Fibroblast of villous mesenchyme (primary cell): ENCODE data around the gene JAG1. TPM values are rescaled to one million over a fixed set of nuclear protein-coding genes. Genes with fewer than 3 reads are reported as not detected.
A peak's percentile ranks its signal among the peaks of the same experiment; 100 is the strongest.

Experiments
- DNase-seq: peaks from one replicate; pipeline ENCODE4 v3.0.0-alpha.2; 2010; ENCODE audit warnings: low read depth
- H3K4me3 ChIP-seq: 2 replicates; pipeline ENCODE4 v1.5.1; 2011; ENCODE audit warnings: low read depth, mild to moderate bottlenecking, low read length
- total RNA-seq: library from RNA; depleted of rRNA; stranded (reverse); fragments of >200 nt; gene quantifications from 2 replicates; pipeline ENCODE4 v1.2.3, GENCODE V29; 2012
- TF ChIP-seq, protein P1 (sequence below): IDR thresholded peaks from 2 replicates; pipeline ENCODE4 v1.5.1; 2012; ENCODE audit warnings: low read depth, mild to moderate bottlenecking, low read length; ENCODE audit not compliant: insufficient read depth

JAG1 gene
- total RNA-seq, 1 donor: 12.1 TPM

DNA sequence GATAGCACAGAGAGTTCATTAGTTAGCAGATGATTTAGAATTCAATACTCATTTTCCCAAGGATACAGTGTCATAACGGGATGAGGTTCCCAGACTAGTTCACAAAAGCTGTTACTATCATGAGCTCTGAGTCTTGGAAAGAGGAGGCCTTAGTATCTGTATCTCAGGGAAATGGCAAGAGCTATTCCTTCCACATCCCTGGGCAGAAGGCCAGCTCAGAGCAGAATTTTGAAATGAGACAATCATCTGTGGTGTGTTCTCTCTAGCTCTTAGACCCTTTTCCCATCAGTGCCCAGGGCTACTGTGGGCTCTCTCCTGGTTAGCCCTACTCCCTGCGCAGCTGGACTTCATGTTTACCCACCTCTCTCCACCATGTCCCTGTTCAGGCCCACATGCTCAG, 64.5 kb downstream of the JAG1 start:
- peak; percentile 72 for DNase-seq
- TF ChIP-seq, protein P1, sequence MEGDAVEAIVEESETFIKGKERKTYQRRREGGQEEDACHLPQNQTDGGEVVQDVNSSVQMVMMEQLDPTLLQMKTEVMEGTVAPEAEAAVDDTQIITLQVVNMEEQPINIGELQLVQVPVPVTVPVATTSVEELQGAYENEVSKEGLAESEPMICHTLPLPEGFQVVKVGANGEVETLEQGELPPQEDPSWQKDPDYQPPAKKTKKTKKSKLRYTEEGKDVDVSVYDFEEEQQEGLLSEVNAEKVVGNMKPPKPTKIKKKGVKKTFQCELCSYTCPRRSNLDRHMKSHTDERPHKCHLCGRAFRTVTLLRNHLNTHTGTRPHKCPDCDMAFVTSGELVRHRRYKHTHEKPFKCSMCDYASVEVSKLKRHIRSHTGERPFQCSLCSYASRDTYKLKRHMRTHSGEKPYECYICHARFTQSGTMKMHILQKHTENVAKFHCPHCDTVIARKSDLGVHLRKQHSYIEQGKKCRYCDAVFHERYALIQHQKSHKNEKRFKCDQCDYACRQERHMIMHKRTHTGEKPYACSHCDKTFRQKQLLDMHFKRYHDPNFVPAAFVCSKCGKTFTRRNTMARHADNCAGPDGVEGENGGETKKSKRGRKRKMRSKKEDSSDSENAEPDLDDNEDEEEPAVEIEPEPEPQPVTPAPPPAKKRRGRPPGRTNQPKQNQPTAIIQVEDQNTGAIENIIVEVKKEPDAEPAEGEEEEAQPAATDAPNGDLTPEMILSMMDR: no peak
- H3K4me3 ChIP-seq: no peak overlapping the region

DNA sequence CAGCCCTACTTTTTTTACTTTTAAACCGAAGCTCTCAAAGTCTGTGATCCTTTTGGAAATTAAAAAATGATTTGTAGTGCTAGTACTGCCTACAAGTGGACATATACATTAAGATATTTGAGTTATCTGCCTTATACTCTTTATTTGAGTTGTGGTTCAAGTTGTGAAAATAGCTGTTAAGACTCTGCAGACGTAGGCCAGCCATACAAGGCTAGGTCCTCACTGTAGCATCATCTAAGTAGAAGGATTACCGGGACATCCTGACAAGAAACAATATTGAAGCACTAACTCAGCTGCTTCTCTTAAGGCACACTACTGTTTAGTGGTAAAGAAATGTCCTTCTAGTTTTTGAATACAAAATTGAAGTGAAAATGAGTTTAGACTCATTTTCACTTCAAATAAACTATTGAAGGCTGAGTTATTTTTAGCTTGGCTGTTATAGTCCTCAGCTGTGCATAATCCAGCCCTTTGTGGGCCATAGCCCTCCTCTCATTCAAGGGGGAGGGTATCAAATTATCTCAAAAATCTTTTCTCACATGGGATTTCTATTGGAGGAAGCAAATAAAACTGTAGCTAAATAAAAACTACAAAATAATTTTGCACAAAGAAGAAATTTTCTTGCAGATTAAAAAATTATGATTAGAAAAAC, 68.1 kb downstream of the JAG1 start:
- TF ChIP-seq, protein P1: no peak
- H3K4me3 ChIP-seq: no peak overlapping the region
- DNase-seq: no peak

- TF ChIP-seq, protein P1: no peak
- DNase-seq: peak; percentile 41
- no peak overlapping the region for H3K4me3 ChIP-seq
These were observed 68.8 kb downstream of the JAG1 start for GRCh38 chr20:10604865-10605440.

DNA sequence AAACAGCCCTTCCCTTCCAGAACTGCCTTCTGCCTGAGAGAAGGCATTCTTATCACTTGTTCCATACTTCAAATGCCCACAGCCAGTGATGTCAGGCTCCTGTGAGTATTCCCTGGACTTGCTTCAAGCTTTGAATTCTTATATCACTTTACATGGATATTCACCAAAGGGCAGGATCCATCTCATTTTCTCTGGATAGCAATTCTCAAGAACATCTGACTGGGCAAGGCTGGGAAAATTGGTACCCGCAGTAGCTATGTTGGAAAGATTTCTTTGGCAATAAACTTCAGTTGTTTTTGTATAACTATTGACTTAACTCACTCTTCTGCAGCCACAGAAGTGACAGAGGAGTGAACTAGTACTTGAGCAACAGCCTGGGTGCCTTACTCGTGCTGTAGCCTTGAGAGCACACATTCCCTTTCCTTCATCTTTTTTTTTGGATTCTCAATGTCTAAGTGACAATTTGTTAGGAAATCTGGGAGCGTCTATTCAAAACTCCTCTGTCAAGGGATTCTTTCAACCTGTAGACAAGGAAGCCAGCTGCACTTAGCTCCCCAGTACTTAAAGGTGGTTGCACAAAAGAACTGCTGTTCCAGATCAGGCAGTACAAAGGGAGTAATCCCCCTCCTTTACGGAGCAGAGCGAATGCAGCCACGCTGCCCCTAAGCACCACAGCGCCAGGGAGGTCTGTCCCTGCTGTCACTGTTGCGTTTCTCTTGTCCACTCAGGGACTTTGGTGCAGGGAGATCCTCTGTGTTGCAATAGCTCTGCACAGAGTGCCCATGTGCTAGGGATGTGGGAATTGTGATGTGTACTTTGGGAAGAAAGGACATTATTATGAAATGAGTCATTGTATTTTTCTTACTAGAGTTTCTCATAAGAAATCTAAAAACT, 69.6 kb downstream of the JAG1 start:
- TF ChIP-seq, protein P1: no peak
- H3K4me3 ChIP-seq: peak overlapping the region; percentile 4
- DNase-seq: peak; percentile 94

GRCh38 chr20:10603378-10603777, 70.4 kb downstream of the JAG1 start:
- peak; percentile 53 for DNase-seq
- H3K4me3 ChIP-seq: no peak overlapping the region
- TF ChIP-seq, protein P1: no peak

GRCh38 chr20:10602221-10602871, 71.5 kb downstream of the JAG1 start:
- TF ChIP-seq, protein P1: no peak
- peak; percentile 62 for DNase-seq
- H3K4me3 ChIP-seq: no peak overlapping the region
